A673 (cell line): ENCODE results near the gene TUFM. TPM values are rescaled to one million over a fixed set of nuclear protein-coding genes. Genes with fewer than 3 reads are reported as not detected.

Experiments
- BruUV-seq: library from RNA; stranded (reverse); fragments of 400-500 nt; replicated peaks from 2 replicates; lab custom pipeline; 2021; lab: Mats Ljungman, UMichigan
- CTCF ChIA-PET: fragments of 300-600 bp; sonication (Branson Sonifier 250); formaldehyde crosslinking; loops from one replicate; lab custom pipeline; 2022; ENCODE audit warnings: antibody characterized with exemption; lab: Charles Lee
- POLR2A ChIA-PET: fragments of 300-600 bp; sonication (Branson Sonifier 250); formaldehyde crosslinking; loops from one replicate; lab custom pipeline; 2022; ENCODE audit warnings: antibody characterized with exemption; ENCODE audit not compliant: low non-redundant PET; lab: Charles Lee
- DNase-seq: peaks from one replicate; pipeline ENCODE4 v3.0.0-alpha.2; 2015; ENCODE audit warnings: low spot score
- H3K27ac ChIP-seq: fragments of 200-600 bp; sonication (generic); 2 replicates; pipeline ENCODE4 v1.5.1; 2016; ENCODE audit warnings: mixed run types, low read depth, mild to moderate bottlenecking, mixed read lengths, antibody characterized with exemption, low read length; ENCODE audit not compliant: poor library complexity, severe bottlenecking
- H3K27me3 ChIP-seq: fragments of 200-600 bp; sonication (generic); replicated peaks from 2 replicates; pipeline ENCODE4 v1.6.1; 2017; ENCODE audit warnings: mixed run types, low read depth, mild to moderate bottlenecking, mixed read lengths, antibody characterized with exemption, low read length; ENCODE audit not compliant: insufficient read depth, poor library complexity
- H3K36me3 ChIP-seq: fragments of 200-600 bp; sonication (generic); 2 replicates; pipeline ENCODE4 v1.6.1; 2016; ENCODE audit warnings: mixed run types, mild to moderate bottlenecking, mixed read lengths, antibody characterized with exemption, low read length; ENCODE audit not compliant: insufficient read depth, poor library complexity, severe bottlenecking
- H3K4me1 ChIP-seq: fragments of 200-600 bp; sonication (generic); 2 replicates; pipeline ENCODE4 v1.6.1; 2017; ENCODE audit warnings: mixed run types, mild to moderate bottlenecking, mixed read lengths, antibody characterized with exemption, low read length; ENCODE audit not compliant: insufficient read depth, poor library complexity, severe bottlenecking
- H3K4me3 ChIP-seq: fragments of 200-600 bp; sonication (generic); 2 replicates; pipeline ENCODE4 v1.5.1; 2016; ENCODE audit warnings: low read depth, mixed run types, mild to moderate bottlenecking, mixed read lengths, low read length; ENCODE audit not compliant: poor library complexity, severe bottlenecking
- H3K9me3 ChIP-seq: fragments of 200-600 bp; sonication (generic); 2 replicates; pipeline ENCODE4 v1.6.1; 2016; ENCODE audit warnings: mixed run types, low read depth, mild to moderate bottlenecking, mixed read lengths, antibody characterized with exemption, low read length; ENCODE audit not compliant: poor library complexity, severe bottlenecking
- CTCF ChIP-seq: fragments of 300-800, 200-600 bp; sonication (generic); conservative IDR thresholded peaks from 2 replicates; pipeline ENCODE4 v1.5.1; 2017; ENCODE audit warnings: low read depth, mild to moderate bottlenecking, antibody characterized with exemption, low read length, moderate library complexity, mixed read lengths
- EZH2 ChIP-seq: fragments of 200-600 bp; sonication (generic); IDR thresholded peaks from 2 replicates; pipeline ENCODE4 v1.6.1; 2017; ENCODE audit warnings: borderline replicate concordance, low read depth, mild to moderate bottlenecking, mixed read lengths, antibody characterized with exemption, low read length; ENCODE audit not compliant: poor library complexity, severe bottlenecking
- intact Hi-C: fragments of 100-400 bp; cut with micrococcal nuclease; formaldehyde crosslinking; loops from one replicate; pipeline ENCODE4 v1.10.0; 2022; ENCODE audit not compliant: unreplicated experiment
- total RNA-seq: library from RNA; stranded (reverse); gene quantifications from 2 replicates; pipeline ENCODE4 v1.2.3, GENCODE V29; 2021

The TUFM gene
- total RNA-seq, 1 experiment from 2014 or later: 228 TPM

- ChIA-PET POLR2A (no interaction called here), CTCF (no interaction called here)
- Histone ChIP-seq H3K4me1 (peaks cover 14% of the 10 kb centered on the region), H3K9me3 (no peaks in the 10 kb centered on the region), H3K36me3 (peaks cover 26% of the 10 kb centered on the region), H3K27ac (no peak overlapping the region), H3K4me3 (no peak overlapping the region), H3K27me3 (no peaks in the 10 kb centered on the region)
- DNase-seq: no peak
- no peak for TF ChIP-seq CTCF
- TF ChIP-seq EZH2: no peak
- no TSS peak for BruUV-seq
- intact Hi-C loops: no loop called here
Measured at GRCh38 chr16:28865722-28866453, 19.7 kb upstream of the TUFM start.

GRCh38 chr16:28865001-28865688 lies 19.0 kb upstream of the TUFM start:
- no TSS peak for BruUV-seq
- Histone ChIP-seq H3K27ac (no peak overlapping the region), H3K4me1 (peaks cover 14% of the 10 kb centered on the region), H3K27me3 (no peaks in the 10 kb centered on the region), H3K36me3 (peaks cover 24% of the 10 kb centered on the region), H3K9me3 (no peaks in the 10 kb centered on the region), H3K4me3 (peak overlapping the region; percentile 87)
- CTCF ChIA-PET: no interaction called here
- intact Hi-C loops: no loop called here
- no peak for DNase-seq
- TF ChIP-seq CTCF (no peak), EZH2 (no peak)
- POLR2A ChIA-PET: interaction anchor here (0.5 to 0.6 kb wide), 2 partner anchors 18 to 25 kb away, joined by 3 to 7 read pairs; no protein-coding TSS in a partner anchor

- DNase-seq: no peak
- peak overlapping the region; percentile 87 for H3K4me3 ChIP-seq
- ChIA-PET POLR2A (interaction anchor here (0.5 to 0.6 kb wide), 3 partner anchors 17 to 282 kb away, joined by 3 to 7 read pairs (median 3); no protein-coding TSS in a partner anchor), CTCF (no interaction called here)
- TF ChIP-seq CTCF (no peak), EZH2 (no peak)
- peaks cover 15% of the 10 kb centered on the region for H3K36me3 ChIP-seq
- no peaks in the 10 kb centered on the region for H3K9me3 ChIP-seq
- intact Hi-C loops: loop anchor here (1.0 kb wide), 1 partner anchor 18 kb away; the partner anchor contains the start of gene TUFM
- no peaks in the 10 kb centered on the region for H3K27me3 ChIP-seq
- no TSS peak for BruUV-seq
- peak overlapping the region; percentile 93 for H3K27ac ChIP-seq
- peaks cover 14% of the 10 kb centered on the region for H3K4me1 ChIP-seq
Measured at GRCh38 chr16:28863929-28864793, 18.0 kb upstream of the TUFM start.
